ENCODE measurements around the gene SDK1. TPM values are rescaled to one million over a fixed set of nuclear protein-coding genes. Genes with fewer than 3 reads are reported as not detected.

SDK1 gene
- total and polyA plus RNA-seq, 10 of the 15 experiments (the other 5 are each of a cell fraction or from before 2014, with no cell fraction given): 0.14 to 0.33 TPM; not detected in 8

- ChIA-PET POLR2A (no interaction called here), CTCF (no interaction called here), RAD21 (ENCODE audit: unreplicated experiment) (no interaction called here), SMC1A (ENCODE audit: uncharacterized antibody, unreplicated experiment) (no interaction called here)
- Histone ChIP-seq H4K20me1 (ENCODE audit: control insufficient read depth, insufficient read depth) (no peaks in the 10 kb centered on the region), H3K4me3 (no peak overlapping the region), H3K4me1 (ENCODE audit: control insufficient read depth, insufficient read depth, low read length) (no peaks in the 10 kb centered on the region), H3K27me3 (replicated peaks in 1 of 2; ENCODE audit: control insufficient read depth in 2 of 2, insufficient read depth in 2 of 2, low read length in 1 of 2) (no peaks in the 10 kb centered on the region), H3K4me2 (ENCODE audit: control insufficient read depth, insufficient read depth) (no peak overlapping the region), H3K79me2 (ENCODE audit: control insufficient read depth, insufficient read depth, low read length) (no peaks in the 10 kb centered on the region), H2AFZ (ENCODE audit: control insufficient read depth, low read depth, low read length) (no peak overlapping the region), H3K9ac (ENCODE audit: control insufficient read depth, insufficient read depth, low read length) (no peak overlapping the region), H3K9me3 (replicated peaks; ENCODE audit: control insufficient read depth, insufficient read depth, low read length) (no peaks in the 10 kb centered on the region; the same call in 2 of the 3 replicates), H3K27ac (ENCODE audit: control insufficient read depth, insufficient read depth) (no peak overlapping the region), H3K36me3 (ENCODE audit: control insufficient read depth in 2 of 2, insufficient read depth in 2 of 2, low read length in 1 of 2) (no peaks in the 10 kb centered on the region)
- DNase-seq (ENCODE audit: low read depth, low spot score) (no peak), FAIRE-seq (no peak), ATAC-seq (no peak)
- in situ Hi-C loops (cut with MboI) (no loop called here), intact Hi-C loops (cut with micrococcal nuclease; ENCODE audit: unreplicated experiment) (no loop called here)
- TF ChIP-seq SRF (IDR thresholded peaks at IDR 0.05; ENCODE audit: low read depth in 2 of 2, low read length in 2 of 2): no peak
- TF ChIP-seq HDAC2 (IDR thresholded peaks at IDR 0.05): no peak
- TF ChIP-seq ZNF592 (IDR thresholded peaks at IDR 0.05): no peak
- no peak for TF ChIP-seq MEF2B (IDR thresholded peaks at IDR 0.05; ENCODE audit: partially characterized antibody, poor library complexity, severe bottlenecking)
- TF ChIP-seq, protein P1, sequence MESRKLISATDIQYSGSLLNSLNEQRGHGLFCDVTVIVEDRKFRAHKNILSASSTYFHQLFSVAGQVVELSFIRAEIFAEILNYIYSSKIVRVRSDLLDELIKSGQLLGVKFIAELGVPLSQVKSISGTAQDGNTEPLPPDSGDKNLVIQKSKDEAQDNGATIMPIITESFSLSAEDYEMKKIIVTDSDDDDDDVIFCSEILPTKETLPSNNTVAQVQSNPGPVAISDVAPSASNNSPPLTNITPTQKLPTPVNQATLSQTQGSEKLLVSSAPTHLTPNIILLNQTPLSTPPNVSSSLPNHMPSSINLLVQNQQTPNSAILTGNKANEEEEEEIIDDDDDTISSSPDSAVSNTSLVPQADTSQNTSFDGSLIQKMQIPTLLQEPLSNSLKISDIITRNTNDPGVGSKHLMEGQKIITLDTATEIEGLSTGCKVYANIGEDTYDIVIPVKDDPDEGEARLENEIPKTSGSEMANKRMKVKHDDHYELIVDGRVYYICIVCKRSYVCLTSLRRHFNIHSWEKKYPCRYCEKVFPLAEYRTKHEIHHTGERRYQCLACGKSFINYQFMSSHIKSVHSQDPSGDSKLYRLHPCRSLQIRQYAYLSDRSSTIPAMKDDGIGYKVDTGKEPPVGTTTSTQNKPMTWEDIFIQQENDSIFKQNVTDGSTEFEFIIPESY (IDR thresholded peaks at IDR 0.05): no peak
- no peak for TF ChIP-seq MYC (IDR thresholded peaks at IDR 0.05; ENCODE audit: insufficient read depth, insufficient read length, insufficient replicate concordance, low read length, severe bottlenecking)
- TF ChIP-seq, protein P2, sequence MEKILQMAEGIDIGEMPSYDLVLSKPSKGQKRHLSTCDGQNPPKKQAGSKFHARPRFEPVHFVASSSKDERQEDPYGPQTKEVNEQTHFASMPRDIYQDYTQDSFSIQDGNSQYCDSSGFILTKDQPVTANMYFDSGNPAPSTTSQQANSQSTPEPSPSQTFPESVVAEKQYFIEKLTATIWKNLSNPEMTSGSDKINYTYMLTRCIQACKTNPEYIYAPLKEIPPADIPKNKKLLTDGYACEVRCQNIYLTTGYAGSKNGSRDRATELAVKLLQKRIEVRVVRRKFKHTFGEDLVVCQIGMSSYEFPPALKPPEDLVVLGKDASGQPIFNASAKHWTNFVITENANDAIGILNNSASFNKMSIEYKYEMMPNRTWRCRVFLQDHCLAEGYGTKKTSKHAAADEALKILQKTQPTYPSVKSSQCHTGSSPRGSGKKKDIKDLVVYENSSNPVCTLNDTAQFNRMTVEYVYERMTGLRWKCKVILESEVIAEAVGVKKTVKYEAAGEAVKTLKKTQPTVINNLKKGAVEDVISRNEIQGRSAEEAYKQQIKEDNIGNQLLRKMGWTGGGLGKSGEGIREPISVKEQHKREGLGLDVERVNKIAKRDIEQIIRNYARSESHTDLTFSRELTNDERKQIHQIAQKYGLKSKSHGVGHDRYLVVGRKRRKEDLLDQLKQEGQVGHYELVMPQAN (conservative IDR thresholded peaks at IDR 0.05): no peak
- TF ChIP-seq BRCA1 (IDR thresholded peaks at IDR 0.05; ENCODE audit: low read depth, low read length): no peak
- TF ChIP-seq GABPA (IDR thresholded peaks at IDR 0.05; ENCODE audit: low read depth): no peak
- TF ChIP-seq NR2F1 (conservative IDR thresholded peaks at IDR 0.05): no peak
- no peak for TF ChIP-seq ZNF207 (IDR thresholded peaks at IDR 0.05; ENCODE audit: borderline replicate concordance)
- TF ChIP-seq FOS (IDR thresholded peaks at IDR 0.05; ENCODE audit: borderline replicate concordance, extremely low read depth, insufficient read length): no peak
- no peak for TF ChIP-seq CEBPB (IDR thresholded peaks at IDR 0.05; ENCODE audit: borderline replicate concordance in 1 of 2, low read depth in 2 of 2, low read length in 2 of 2)
- WGBS (ENCODE audit: insufficient coverage, insufficient replicate concordance, low lambda C conversion rate, missing lambda C conversion rate): 27% methylated on average over 6 of the region's 6 CpGs
- no TSS peak for BruUV-seq (replicated peaks)
These were observed 858.9 kb downstream of the SDK1 start for GRCh38 chr7:4159761-4160554.

Data from GM12878 (cell line).